ENCODE measurements around the gene NR4A2. TPM values are rescaled to one million over a fixed set of nuclear protein-coding genes. Genes with fewer than 3 reads are reported as not detected.

NR4A2 gene
- total RNA-seq, 1 donor from 2014 or later, result 67.7 TPM

DNA sequence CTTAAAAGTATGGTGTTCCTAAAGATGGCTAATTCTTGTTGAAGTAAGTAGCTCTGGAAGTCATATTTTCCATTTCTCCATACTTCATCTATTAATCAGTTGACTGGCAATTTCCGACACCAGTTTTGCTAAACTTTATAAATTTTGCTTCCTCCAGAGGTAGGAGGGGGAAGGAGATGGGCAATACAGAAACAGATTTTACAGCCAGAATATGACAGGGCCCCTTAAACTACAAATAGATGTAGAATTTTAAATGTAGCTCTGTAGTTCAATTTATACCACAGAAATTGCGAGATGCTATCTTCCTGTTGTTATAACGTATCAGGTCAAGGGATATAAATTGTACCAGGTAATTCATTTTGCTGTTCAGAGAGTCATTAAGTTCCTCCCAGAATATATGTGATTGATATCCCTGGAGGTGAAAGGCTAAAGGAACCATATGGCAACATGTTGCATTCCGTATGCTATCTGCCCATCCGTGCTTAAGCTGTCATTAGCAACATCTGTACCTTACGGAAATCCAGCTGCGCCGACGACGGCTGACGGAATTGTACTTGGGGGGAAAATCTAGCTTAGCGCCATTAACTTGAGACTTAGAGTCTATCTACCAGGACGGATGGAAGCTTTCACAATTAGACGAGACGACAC lies 8.4 kb upstream of the NR4A2 start:
- no peak for DNase-seq (ENCODE audit: low spot score)

DNA sequence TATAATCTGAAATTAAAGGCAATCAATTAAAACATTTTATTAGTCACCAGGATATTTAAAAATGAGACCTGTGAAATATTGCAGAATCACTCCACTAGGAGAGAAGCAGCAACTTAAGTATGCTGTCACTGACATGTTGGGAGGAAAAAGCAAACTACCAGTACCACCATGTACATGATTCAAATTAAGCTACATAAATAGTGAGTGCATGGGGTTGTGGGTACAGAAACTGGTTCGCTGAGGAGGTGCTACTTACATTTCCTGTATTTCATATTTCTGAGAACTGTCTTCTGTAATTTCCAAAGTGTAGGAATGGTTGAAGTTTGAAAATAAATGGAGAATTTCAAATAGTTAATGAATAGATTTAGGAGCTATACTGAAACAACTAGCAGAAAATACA lies 7.9 kb upstream of the NR4A2 start:
- no peak for DNase-seq (ENCODE audit: low spot score)

DNA sequence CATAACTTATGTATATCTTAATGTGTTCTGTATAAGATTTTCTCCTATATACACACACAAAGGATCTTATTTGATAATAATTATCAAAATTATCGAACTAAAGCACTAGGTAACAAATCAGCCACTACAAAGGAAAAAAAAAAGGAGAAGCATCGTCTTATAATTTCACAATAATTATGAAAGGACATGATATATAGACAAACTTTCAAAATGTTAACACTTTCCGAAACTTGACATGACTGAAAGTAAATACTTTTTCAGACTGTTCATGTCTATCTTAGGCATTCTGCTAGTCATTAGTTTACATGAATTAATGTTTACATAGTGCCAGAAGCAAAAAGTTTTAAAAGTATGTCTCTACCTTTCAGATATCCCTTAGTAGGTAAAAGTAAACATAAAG lies 7.3 kb upstream of the NR4A2 start:
- no peak for DNase-seq (ENCODE audit: low spot score)

DNA sequence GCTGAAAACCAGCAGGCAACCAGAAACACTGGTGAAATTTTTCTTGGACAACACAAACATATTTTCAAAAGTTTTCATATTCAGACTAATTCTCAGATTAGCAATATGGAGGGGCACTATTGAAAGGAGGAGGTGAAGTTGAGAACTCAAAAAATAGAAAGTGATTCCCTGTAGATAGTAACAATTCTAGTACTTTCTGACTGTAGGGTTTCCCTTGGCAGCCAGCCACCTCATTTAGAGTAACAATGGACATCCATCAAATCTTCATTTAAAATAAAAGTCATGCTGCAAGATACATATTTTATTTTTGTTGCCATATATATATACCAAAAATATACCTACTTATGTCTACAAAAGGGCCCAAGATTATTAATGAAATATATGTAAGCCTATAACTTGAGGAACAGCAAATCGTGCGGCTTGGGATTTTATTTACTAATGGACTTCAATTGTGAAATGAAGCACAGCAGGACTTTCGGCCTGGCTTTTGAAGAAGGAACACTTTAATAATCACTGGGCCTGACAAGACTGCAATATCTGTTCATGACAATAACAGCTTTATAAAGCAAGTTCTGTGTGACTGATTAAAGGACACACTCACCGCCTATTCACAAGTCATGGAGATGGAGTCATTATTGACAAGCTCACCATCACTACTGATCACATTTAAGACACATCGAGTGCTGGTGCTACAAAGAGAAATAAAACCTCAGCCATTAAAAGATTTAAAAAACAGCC lies 6.8 kb upstream of the NR4A2 start:
- DNase-seq (ENCODE audit: low spot score), result no peak

DNA sequence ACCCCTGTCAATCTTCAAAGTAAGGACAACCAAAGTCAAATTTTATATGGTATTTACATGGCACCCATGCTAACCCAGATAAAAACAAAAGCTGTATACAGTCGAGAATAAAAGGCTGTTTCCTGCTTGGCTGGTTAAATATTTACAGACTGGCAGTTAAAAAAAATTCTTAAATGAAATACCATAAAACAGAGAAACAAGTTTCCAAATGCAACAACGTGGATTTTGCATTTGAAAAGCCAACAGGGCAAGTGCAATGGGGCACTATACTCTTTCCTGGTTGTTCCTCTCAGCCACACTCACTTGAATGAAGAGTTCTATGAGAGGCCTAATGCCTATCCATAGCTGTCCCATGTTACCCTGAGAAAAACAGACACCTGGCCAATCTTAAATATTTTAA lies 6.1 kb upstream of the NR4A2 start:
- no peak for DNase-seq (ENCODE audit: low spot score)

DNA sequence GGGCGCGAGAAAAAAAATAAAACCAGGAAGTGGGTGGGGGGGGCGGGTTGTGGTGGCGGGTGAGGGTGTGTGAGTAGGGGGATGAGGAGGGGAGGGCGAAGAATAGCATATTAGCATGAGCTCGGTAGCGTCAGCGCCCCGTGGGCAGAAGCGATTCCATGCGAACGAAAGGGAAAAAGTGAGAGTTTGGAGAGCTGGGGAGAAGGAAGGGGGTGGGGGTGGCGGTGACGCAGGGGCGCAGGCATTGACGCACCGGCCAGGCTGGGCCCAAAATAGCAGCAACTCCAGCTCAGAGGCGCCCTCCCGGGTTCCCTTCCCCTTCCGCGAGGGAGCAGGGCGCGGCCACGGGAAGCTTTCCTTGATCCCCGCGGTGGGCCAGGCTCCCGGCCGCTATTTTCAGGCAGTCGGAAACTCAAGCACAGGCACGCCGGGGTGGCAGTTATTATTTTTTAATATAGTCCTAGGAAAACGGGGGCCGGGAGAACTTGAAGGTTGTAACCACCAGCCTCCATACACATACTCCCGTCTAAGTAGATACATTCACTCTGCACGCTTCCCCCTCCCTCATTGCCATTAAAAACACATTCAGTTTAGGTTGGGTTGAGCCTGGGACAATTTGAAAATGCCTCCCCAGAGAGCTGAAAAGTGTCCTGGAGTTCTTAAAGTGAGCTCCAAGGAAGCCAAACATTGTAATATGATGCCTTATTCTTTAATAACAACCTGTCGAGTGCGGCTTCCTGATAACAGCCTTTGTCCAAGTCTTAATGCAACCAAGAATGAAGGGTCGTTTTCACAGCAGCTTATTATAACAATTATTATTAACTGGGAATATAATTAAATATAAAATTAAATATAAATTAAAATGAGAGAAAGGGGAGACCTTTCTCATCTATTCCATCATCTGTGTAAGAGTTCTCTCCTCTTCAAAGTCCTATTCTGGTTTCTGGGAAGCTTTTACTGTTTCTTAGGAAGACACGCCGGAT lies 2.3 kb upstream of the NR4A2 start:
- peak; percentile 97 for DNase-seq (ENCODE audit: low spot score)

DNA sequence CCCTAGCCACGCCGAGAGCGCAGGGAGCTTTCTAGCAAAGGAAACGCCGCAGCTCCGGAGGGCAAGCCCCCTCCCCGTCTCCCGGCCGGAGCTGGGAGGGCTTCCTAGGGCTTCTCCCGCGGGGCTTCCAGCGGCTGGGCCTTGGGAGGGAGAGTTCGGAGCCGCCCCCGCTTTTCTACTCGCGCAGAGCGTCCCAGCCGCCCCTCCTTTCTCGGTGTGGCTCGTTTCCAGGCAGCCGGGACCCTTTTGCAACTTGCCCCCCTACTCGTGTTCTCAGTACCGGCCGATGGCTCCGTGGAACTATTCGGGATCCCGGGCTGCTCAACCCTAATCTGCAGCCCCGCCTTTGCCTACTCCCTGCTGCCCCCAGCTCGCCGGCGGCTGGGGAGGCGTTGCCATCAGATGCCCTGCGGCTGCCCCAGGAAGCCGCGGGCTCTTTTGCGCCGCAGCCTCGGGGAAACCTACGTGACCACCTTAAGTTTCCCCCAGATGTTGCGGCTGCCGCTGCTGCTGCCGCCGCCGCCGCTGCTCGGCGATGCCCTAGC lies 1.5 kb upstream of the NR4A2 start:
- DNase-seq (ENCODE audit: low spot score), result no peak

DNA sequence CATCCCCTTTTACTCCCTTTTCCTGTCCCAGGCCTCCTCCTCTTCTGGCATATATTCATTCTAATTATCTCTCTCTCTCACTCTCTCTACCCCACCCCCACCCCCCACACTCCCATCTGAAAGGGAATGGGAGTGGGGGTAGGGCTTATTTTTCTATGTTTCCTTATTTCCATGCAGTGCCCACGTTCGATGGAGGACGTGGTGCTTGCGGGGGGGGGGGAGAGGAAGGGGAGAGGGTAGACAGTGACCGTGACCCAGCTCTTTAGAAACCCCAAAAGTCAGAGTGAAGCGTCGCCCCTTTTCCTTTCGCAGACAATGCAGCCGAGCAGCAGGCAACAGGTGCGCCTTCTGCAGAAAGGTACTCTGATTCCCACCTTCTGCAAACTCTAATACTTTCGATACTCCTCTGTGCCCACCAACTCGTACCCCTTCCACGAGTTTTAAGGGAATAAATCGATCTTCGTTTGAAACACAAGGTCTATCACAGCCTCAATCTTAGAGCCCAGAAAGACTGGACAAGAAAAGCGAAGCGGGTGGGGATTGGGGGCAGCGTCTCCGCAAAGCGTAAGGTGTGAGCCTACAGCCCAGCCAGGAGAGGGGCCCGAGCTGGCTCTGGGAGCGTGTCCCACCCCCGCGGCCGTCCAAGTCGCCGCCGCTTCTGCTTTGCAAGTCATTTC lies 891 bp upstream of the NR4A2 start:
- peak; percentile 94 for DNase-seq (ENCODE audit: low spot score)

DNA sequence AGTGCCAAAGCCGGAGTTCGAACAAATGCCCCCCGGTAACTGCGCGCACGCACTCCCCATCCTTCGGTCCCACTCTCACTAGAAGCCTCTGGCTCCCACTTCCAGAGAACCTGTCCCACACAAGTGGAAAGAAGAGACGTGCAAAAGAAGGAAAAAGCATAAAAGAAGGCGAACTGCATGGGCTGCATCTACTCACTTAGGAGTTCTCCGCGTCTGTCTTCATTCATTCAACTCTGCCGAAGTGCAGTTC lies 312 bp downstream of the NR4A2 start:
- no peak for DNase-seq (ENCODE audit: low spot score)

DNA sequence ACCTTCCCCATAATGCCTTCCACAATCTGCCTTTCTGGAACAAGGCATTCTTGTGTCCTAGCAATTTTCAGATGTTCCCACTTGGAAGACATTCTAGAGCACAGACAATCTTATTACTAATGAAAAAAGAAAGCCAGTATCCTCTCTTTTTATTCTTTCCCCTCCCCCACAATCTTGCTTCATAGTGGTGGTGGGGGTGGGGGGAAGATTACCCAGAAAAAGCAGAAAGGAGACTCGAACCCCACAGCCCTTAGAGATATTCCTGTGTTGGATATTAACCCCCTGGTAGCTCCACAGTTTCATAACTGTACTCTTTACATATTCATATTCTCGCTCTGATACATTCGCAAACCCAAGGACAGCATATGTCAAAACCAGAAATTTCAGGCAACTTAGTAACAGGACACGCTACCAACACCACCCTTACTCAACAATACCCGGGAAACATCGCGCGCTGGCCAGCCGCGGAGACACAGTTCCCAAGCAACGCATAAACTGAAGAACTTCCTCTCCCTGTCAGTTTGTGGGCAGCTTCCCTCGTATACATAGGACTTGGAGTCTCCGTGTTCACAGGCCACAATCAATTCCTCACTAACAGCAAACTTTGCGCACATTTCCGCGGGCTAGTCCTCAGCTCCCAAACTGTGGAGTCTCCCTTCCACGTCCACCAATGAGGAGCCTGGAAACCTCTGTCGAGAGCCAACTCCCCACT lies 793 bp downstream of the NR4A2 start:
- DNase-seq (ENCODE audit: low spot score), result no peak

DNA sequence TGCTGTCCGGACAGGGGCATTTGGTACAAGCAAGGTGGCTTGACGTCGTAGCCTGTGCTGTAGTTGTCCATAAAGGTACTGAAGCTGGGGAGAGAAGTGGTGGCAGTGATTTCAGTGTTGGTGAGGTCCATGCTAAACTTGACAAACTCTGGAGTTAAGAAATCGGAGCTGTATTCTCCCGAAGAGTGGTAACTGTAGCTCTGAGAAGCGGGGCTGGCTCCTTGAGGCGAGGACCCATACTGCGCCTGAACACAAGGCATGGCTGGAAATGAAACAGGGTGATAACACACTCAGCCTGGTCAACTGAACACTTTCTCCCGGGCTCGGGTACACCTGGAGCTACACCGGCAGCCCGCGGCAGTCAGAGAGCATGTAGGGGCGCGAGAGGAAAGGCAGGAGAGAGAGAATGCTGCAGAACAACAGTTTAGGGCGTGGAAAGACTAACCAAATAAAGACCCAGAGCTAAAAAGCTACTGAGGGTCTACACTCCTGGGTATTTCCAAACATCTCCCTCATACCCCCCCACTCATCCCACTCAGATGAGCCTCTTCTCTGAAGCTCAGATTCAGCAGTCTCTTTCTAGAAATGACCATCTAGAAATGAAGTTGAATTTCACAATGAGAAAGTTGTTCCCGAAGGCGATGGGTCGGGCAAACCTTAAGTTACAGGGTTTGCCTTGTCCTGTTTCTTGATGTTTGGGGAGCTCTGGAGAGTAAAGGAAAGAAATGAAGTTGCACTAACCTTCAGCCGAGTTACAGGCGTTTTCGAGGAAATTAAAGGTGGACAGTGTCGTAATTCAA lies 2.4 kb downstream of the NR4A2 start:
- no peak for DNase-seq (ENCODE audit: low spot score)

DNA sequence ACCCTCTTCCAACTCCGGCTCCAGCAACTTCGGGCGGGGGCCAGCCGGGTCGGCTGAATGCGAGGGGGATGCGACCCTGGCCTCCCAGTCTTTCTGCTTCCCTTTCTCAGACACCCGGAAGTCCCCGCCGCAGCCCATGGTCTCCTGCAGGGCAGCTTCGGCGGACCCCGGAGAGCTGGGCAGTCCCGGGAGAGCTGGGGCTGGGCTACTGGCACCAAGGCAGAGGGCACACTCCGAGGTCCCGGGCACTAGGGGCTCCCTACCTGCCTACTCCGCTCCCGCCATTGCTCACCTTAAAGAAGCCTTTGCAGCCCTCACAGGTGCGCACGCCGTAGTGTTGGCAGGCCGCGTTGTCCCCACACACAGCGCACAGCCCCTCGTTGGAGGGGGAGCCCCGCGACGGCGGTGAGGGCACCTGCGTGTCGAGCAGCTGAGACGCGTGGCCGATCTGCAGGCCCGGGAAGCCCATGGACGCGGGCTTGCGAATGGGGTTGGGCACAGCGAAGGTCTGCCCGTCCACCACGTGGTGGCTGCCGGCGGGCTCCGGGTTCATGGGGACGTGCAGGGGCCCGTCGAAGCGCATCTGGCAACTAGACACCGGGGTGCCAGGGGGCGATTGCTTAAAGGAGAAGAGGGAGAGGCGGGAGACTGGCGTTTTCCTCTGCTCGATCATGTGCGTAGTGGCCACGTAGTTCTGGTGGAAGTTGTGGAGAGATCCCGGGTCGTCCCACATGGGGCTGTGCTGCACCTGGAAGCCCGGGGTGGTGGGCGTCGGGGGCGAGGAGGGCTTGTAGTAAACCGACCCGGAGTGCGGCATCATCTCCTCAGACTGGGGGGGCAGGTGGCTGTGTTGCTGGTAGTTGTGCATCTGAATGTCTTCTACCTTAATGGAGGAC lies 3.2 kb downstream of the NR4A2 start:
- DNase-seq (ENCODE audit: low spot score), result no peak

DNA sequence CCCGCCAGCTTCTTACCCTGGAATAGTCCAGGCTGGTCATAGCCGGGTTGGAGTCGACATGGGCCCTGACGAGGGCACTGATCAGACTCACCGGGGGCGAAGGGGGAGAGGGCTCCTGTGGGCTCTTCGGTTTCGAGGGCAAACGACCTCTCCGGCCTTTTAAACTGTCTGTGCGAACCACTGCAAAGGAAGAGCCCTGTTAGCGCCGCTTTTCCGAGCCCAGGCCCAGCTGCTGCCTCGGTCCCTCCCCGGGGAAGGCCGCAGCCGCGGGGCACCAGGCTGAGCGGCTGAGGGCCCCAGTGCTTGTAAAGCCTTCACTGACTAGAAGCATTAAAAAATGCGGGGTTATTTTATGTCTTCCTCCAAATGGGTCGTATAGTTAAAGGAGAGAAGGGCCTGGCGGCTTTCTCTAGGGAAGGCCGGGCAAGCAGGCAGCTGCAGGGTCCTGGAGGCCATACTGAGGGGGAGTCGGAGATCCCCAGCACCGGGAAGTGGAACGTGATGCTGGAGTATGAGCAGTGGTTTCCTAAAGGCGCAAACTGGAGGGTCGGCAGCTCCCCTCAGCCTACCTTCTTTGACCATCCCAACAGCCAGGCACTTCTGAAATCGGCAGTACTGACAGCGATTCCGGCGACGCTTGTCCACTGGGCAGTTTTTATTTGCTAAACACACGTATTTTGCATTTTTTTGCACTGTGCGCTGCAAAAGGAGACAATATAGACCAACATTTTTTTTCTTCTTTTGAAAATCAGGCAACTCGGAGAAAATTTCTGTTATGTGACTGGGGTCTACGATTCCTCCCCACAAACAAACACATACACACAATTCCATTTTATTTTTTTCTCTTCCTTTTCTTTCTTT lies 4.5 kb downstream of the NR4A2 start:
- no peak for DNase-seq (ENCODE audit: low spot score)

DNA sequence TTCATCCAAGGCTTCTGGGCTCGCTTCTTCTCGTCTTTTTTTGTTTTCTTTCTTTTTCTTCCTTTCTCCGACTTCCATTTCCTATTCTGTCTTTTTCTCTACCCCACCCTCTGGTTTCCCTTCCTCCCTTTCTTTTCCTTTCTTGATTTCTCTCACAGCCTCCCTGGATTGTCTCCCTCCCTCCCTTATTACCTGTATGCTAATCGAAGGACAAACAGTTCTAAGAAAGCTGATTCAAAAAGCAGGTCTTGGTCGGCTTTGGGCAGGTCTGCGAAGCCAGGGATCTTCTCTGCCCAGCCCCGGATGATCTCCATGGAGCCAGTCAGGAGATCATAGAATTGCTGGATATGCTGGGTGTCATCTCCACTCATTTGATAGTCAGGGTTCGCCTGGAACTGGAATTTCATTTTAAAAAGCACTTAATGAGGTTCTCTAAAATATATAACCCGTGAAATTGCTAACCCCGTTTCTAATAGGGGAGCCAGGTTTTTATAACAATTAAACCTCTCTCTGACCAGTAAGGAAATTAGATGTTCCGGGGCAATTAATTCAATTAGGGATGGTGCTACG lies 5.9 kb downstream of the NR4A2 start:
- no peak for DNase-seq (ENCODE audit: low spot score)

DNA sequence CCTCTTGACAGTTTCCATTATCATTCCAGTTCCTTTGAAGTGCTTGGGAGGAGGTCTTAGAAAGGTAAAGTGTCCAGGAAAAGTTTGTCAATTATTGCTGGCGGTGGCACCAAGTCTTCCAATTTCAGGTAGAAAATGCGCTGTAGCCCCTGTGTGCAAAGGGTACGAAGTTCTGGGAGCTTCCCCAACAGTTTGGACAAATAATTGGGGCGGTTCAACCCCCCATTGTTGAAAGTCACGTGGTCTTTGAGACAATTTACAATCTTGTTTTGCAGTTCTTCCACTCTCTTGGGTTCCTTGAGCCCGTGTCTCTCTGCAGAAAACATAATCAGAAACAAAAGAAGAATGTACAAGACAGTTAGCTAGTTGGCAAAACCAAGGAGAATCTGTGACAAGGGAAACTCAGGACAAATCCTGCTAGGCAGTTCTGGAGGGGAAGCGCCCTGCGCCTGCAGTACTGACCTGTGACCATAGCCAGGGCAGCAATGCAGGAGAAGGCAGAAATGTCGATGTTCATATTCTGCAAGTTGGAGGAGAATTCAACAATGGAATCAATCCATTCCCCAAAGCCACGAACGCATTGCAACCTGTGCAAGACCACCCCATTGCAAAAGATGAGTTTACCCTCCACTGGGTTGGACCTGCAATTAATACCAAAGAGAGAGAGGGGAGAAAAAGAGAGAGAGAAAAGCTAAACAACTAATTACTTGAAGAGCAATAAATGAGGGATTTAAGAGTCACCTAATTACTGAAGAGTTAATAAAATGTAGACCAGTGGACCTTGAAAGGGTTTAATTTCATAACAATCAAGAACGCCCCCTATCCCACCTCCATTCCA lies 6.6 kb downstream of the NR4A2 start:
- no peak for DNase-seq (ENCODE audit: low spot score)

DNA sequence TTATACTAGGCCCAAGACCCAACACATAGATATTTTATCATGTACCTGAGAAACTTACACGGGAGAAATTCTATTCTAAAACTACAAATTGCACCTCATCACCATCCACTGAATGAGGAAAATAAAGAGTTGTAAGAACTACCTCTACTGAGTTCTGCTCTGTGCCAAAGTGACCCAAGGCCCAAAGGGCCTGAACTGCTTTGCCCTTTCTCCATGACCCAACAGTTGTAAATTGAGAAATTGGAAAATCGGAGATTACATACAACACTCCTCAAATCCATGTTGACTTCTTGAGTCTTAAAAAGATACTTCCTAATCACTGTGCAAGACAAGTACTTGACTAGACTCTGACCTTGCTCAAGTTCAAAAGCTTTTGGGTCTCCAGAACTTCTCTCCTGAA lies 8.8 kb downstream of the NR4A2 start:
- no peak for DNase-seq (ENCODE audit: low spot score)
